ENCODE measurements around the gene SLC16A3. TPM values are rescaled to one million over a fixed set of nuclear protein-coding genes. Genes with fewer than 3 reads are reported as not detected.

The SLC16A3 gene
- total RNA-seq, 1 experiment from 2014 or later = 198 TPM

GRCh38 chr17:82263641-82264040, 34.8 kb downstream of the SLC16A3 start:
- H3F3A ChIP-seq (ENCODE audit: insufficient read depth, low read depth) = peaks cover 45% of the 10 kb centered on the region
- H3K4me3 ChIP-seq = no peak overlapping the region
- no peak overlapping the region for H2AFZ ChIP-seq
- no peaks in the 10 kb centered on the region for H3K27me3 ChIP-seq (ENCODE audit: insufficient read depth, low read depth)
- no peaks in the 10 kb centered on the region for H3K9me3 ChIP-seq (ENCODE audit: insufficient read depth, low read depth)
- CTCF ChIA-PET = no interaction called here
- H3K36me3 ChIP-seq (ENCODE audit: low read depth) = peaks cover 36% of the 10 kb centered on the region
- intact Hi-C loops (cut with micrococcal nuclease; ENCODE audit: unreplicated experiment) = no loop called here
- no peak overlapping the region for H3K27ac ChIP-seq
- TF ChIP-seq EZH2 (IDR thresholded peaks at IDR 0.05; ENCODE audit: low read depth) = no peak
- TF ChIP-seq CTCF (conservative IDR thresholded peaks at IDR 0.05) = no peak
- POLR2A ChIA-PET (ENCODE audit: unreplicated experiment) = interaction anchor here (0.7 to 0.8 kb wide), 2 partner anchors 25 to 32 kb away, joined by 4 read pairs; no protein-coding TSS in a partner anchor
- no peaks in the 10 kb centered on the region for H3K9me2 ChIP-seq (ENCODE audit: insufficient read depth)
- H3K79me2 ChIP-seq (ENCODE audit: low read depth) = peaks cover 98% of the 10 kb centered on the region
- H4K20me1 ChIP-seq (ENCODE audit: insufficient read depth) = peaks cover 84% of the 10 kb centered on the region
- no peak for DNase-seq
- BruUV-seq (replicated peaks) = no TSS peak
- H3K4me2 ChIP-seq = no peak overlapping the region
- H3K4me1 ChIP-seq (replicated peaks; ENCODE audit: insufficient read depth) = peaks cover 16% of the 10 kb centered on the region

- H3K9me3 ChIP-seq (ENCODE audit: insufficient read depth, low read depth) = no peaks in the 10 kb centered on the region
- H3K4me1 ChIP-seq (replicated peaks; ENCODE audit: insufficient read depth) = peaks cover 28% of the 10 kb centered on the region
- no peaks in the 10 kb centered on the region for H3K27me3 ChIP-seq (ENCODE audit: insufficient read depth, low read depth)
- no peak overlapping the region for H3K4me2 ChIP-seq
- POLR2A ChIA-PET (ENCODE audit: unreplicated experiment) = no interaction called here
- H3K27ac ChIP-seq = no peak overlapping the region
- H3K79me2 ChIP-seq (ENCODE audit: low read depth) = peaks cover 98% of the 10 kb centered on the region
- H2AFZ ChIP-seq = no peak overlapping the region
- peaks cover 94% of the 10 kb centered on the region for H4K20me1 ChIP-seq (ENCODE audit: insufficient read depth)
- no peaks in the 10 kb centered on the region for H3K9me2 ChIP-seq (ENCODE audit: insufficient read depth)
- CTCF ChIA-PET = no interaction called here
- no TSS peak for BruUV-seq (replicated peaks)
- no peak for DNase-seq
- TF ChIP-seq CTCF (conservative IDR thresholded peaks at IDR 0.05) (no peak), EZH2 (IDR thresholded peaks at IDR 0.05; ENCODE audit: low read depth) (no peak)
- intact Hi-C loops (cut with micrococcal nuclease; ENCODE audit: unreplicated experiment) = loop anchor here (2.0 kb wide), 1 partner anchor 31 kb away; no protein-coding TSS in a partner anchor
- peaks cover 48% of the 10 kb centered on the region for H3F3A ChIP-seq (ENCODE audit: insufficient read depth, low read depth)
- peaks cover 33% of the 10 kb centered on the region for H3K36me3 ChIP-seq (ENCODE audit: low read depth)
- H3K4me3 ChIP-seq = no peak overlapping the region
Observed at GRCh38 chr17:82266142-82266541, 37.3 kb downstream of the SLC16A3 start.

- Histone ChIP-seq H3K36me3 (ENCODE audit: low read depth) (peaks cover 33% of the 10 kb centered on the region), H3K4me1 (replicated peaks; ENCODE audit: insufficient read depth) (peaks cover 41% of the 10 kb centered on the region), H3K79me2 (ENCODE audit: low read depth) (peaks cover 98% of the 10 kb centered on the region), H3K9me3 (ENCODE audit: insufficient read depth, low read depth) (no peaks in the 10 kb centered on the region), H3K27ac (peak overlapping the region; percentile 42; the same call in 1 of the 2 replicates), H3K4me3 (peak overlapping the region; percentile 17; the same call in 1 of the 2 replicates), H2AFZ (no peak overlapping the region), H3K4me2 (peak overlapping the region; percentile 55), H3F3A (ENCODE audit: insufficient read depth, low read depth) (peaks cover 49% of the 10 kb centered on the region), H3K27me3 (ENCODE audit: insufficient read depth, low read depth) (no peaks in the 10 kb centered on the region), H3K9me2 (ENCODE audit: insufficient read depth) (no peaks in the 10 kb centered on the region), H4K20me1 (ENCODE audit: insufficient read depth) (peaks cover 95% of the 10 kb centered on the region)
- POLR2A ChIA-PET (ENCODE audit: unreplicated experiment) = interaction anchor here (0.6 to 0.7 kb wide), 2 partner anchors 29 to 252 kb away, joined by 3 to 6 read pairs; partner anchors contain the start of gene FOXK2
- no peak for TF ChIP-seq EZH2 (IDR thresholded peaks at IDR 0.05; ENCODE audit: low read depth)
- no peak for TF ChIP-seq CTCF (conservative IDR thresholded peaks at IDR 0.05)
- peak; percentile 76 to 87 for DNase-seq
- intact Hi-C loops (cut with micrococcal nuclease; ENCODE audit: unreplicated experiment) = loop anchor here (2.0 kb wide), 1 partner anchor 29 kb away; no protein-coding TSS in a partner anchor
- CTCF ChIA-PET = interaction anchor here (0.6 to 1.0 kb wide), 3 partner anchors 30 to 355 kb away, joined by 3 to 4 read pairs (median 3); no protein-coding TSS in a partner anchor
- no TSS peak for BruUV-seq (replicated peaks)
Observed at GRCh38 chr17:82267575-82268379, 38.9 kb downstream of the SLC16A3 start.

Measured in PC-9 (cell line).